ENCODE results near the gene PRDM1.
A peak's percentile ranks its signal among the peaks of the same experiment; 100 is the strongest.

PRDM1 gene

DNA sequence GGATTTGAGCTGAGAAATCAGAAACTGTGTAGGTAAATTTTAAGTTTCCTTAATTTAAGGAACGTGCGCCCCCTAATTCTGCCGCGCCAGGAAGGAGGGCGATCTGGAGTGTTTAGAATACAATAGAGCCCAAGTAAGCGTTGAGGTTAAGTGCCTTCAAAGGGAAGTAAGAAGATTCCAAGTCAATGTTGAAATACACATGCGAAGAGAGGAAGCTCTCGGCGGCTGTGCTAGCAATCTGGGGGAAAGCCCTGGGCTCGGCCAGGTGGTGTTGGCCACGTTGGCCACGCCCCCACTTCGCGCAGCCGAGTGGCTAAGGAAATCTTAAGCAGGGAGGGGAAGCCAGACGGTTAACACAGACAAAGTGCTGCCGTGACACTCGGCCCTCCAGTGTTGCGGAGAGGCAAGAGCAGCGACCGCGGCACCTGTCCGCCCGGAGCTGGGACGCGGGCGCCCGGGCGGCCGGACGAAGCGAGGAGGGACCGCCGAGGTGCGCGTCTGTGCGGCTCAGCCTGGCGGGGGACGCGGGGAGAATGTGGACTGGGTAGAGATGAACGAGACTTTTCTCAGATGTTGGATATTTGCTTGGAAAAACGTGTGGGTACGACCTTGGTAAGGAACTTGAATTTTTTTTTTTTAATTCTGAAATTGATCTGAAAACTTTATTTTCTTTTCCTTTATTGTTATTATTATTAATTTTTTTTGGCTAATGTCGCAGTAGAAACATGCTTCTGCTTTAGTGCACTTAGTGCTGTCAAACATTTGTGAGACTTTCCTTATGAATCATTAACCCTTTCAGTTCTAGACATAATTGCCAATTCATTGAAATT is at the start of gene PRDM1:
PRDM1 (plus strand) TSS at position 353 of the 830 bp plus-strand sequence; CDS start at position 571, 218 bp downstream.
- H3K4me1 ChIP-seq (ENCODE audit: control insufficient read depth, insufficient read depth, low read length), result peaks cover 31% of the 10 kb centered on the region
- no peaks in the 10 kb centered on the region for H3K9me3 ChIP-seq (ENCODE audit: control insufficient read depth, insufficient read depth, low read depth, low read length)
- peaks cover 13% of the 10 kb centered on the region; the same call in 1 of the 2 replicates for H3K27me3 ChIP-seq (ENCODE audit: control insufficient read depth, insufficient read depth, low read length)
- peak within 1 kb of the TSS; percentile 44 for H3K9ac ChIP-seq (ENCODE audit: low read length)
- H3K27ac ChIP-seq (ENCODE audit: low read depth, low read length), result no peak within 1 kb of the TSS; the same call in 1 of the 2 replicates
- H3K4me3 ChIP-seq (ENCODE audit: low read depth, low read length), result peak within 1 kb of the TSS; percentile 71
- H3K36me3 ChIP-seq (ENCODE audit: control insufficient read depth, insufficient read depth, low read length), result no peaks in the 10 kb centered on the region

GRCh38 chr6:106037060-106037459 is 49.1 kb upstream of the PRDM1 start:
- Histone ChIP-seq H3K36me3 (ENCODE audit: control insufficient read depth, insufficient read depth, low read length) (no peaks in the 10 kb centered on the region), H3K9me3 (ENCODE audit: control insufficient read depth, insufficient read depth, low read depth, low read length) (peaks cover 12% of the 10 kb centered on the region; the same call in 1 of the 2 replicates), H3K9ac (ENCODE audit: low read length) (no peak overlapping the region), H3K4me3 (ENCODE audit: low read depth, low read length) (no peak overlapping the region), H3K27me3 (ENCODE audit: control insufficient read depth, insufficient read depth, low read length) (no peaks in the 10 kb centered on the region), H3K27ac (ENCODE audit: low read depth, low read length) (no peak overlapping the region), H3K4me1 (ENCODE audit: control insufficient read depth, insufficient read depth, low read length) (no peaks in the 10 kb centered on the region)

DNA sequence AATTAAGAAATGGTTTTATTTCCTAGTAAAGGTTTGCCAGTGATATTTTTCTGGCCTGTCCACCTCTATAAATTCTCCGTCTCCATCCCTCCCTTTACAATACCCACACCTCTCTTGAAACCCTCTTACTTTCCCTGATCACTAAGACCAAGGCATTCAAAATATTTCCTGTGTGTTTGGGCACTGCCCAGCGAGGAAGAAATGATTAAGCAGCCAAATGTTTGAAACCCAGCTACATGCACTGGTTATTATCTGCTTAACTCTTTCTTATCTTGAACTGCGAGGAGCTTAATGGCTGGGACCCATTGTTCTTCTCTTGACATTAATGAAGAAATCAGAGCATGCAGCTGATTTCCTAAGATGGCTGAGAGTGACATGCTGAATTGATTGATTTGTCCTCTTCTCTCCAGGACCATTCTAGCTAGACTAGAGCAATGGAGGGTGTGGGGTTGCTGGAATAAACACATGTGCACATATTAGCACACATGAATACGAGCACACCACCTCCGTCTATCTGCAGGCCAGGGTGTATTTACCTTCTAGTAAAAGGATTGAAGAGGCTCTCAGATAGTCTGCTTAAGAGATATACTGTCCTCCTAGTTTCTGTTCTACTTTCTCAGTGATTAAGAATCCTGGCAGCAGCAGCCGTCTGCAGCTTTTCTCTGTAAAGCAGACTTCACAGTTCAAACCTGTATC is 46.1 kb upstream of the PRDM1 start:
- no peaks in the 10 kb centered on the region for H3K4me1 ChIP-seq (ENCODE audit: control insufficient read depth, insufficient read depth, low read length)
- no peak overlapping the region for H3K4me3 ChIP-seq (ENCODE audit: low read depth, low read length)
- H3K27ac ChIP-seq (ENCODE audit: low read depth, low read length), result no peak overlapping the region
- H3K36me3 ChIP-seq (ENCODE audit: control insufficient read depth, insufficient read depth, low read length), result no peaks in the 10 kb centered on the region
- H3K9ac ChIP-seq (ENCODE audit: low read length), result no peak overlapping the region
- H3K9me3 ChIP-seq (ENCODE audit: control insufficient read depth, insufficient read depth, low read depth, low read length), result peaks cover 9% of the 10 kb centered on the region; the same call in 1 of the 2 replicates
- H3K27me3 ChIP-seq (ENCODE audit: control insufficient read depth, insufficient read depth, low read length), result no peaks in the 10 kb centered on the region

GRCh38 chr6:106044151-106044550 is 42.0 kb upstream of the PRDM1 start:
- Histone ChIP-seq H3K27me3 (ENCODE audit: control insufficient read depth, insufficient read depth, low read length) (no peaks in the 10 kb centered on the region), H3K4me1 (ENCODE audit: control insufficient read depth, insufficient read depth, low read length) (peaks cover 11% of the 10 kb centered on the region; the same call in 1 of the 2 replicates), H3K4me3 (ENCODE audit: low read depth, low read length) (no peak overlapping the region), H3K9me3 (ENCODE audit: control insufficient read depth, insufficient read depth, low read depth, low read length) (no peaks in the 10 kb centered on the region), H3K9ac (ENCODE audit: low read length) (no peak overlapping the region), H3K36me3 (ENCODE audit: control insufficient read depth, insufficient read depth, low read length) (no peaks in the 10 kb centered on the region), H3K27ac (ENCODE audit: low read depth, low read length) (no peak overlapping the region)

DNA sequence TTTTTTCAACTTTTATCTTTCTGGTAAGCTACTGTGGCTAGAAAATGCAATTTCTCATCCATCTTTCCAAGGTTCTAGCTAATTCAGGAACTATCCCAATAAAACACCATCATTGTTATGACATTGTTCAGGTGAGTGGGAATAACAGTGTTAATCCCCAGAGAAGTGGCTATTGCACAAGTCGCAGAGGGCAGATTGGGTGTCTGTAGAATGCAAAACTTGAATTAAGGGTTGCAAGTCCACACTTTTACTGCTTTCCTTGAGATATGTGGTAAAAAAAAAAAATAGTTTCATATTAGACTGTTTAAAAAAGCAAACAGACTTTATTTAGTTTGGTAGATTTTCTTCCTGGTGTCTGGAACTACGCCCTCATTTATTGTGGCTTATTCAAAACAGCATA is 41.1 kb upstream of the PRDM1 start:
- peaks cover 11% of the 10 kb centered on the region; the same call in 1 of the 2 replicates for H3K4me1 ChIP-seq (ENCODE audit: control insufficient read depth, insufficient read depth, low read length)
- no peak overlapping the region for H3K4me3 ChIP-seq (ENCODE audit: low read depth, low read length)
- H3K9me3 ChIP-seq (ENCODE audit: control insufficient read depth, insufficient read depth, low read depth, low read length), result no peaks in the 10 kb centered on the region
- H3K36me3 ChIP-seq (ENCODE audit: control insufficient read depth, insufficient read depth, low read length), result no peaks in the 10 kb centered on the region
- H3K27ac ChIP-seq (ENCODE audit: low read depth, low read length), result no peak overlapping the region
- no peak overlapping the region for H3K9ac ChIP-seq (ENCODE audit: low read length)
- H3K27me3 ChIP-seq (ENCODE audit: control insufficient read depth, insufficient read depth, low read length), result no peaks in the 10 kb centered on the region; the same call in 1 of the 2 replicates

- Histone ChIP-seq H3K4me3 (ENCODE audit: low read depth, low read length) (no peak overlapping the region), H3K27me3 (ENCODE audit: control insufficient read depth, insufficient read depth, low read length) (no peaks in the 10 kb centered on the region; the same call in 1 of the 2 replicates), H3K9ac (ENCODE audit: low read length) (no peak overlapping the region), H3K27ac (ENCODE audit: low read depth, low read length) (no peak overlapping the region), H3K4me1 (ENCODE audit: control insufficient read depth, insufficient read depth, low read length) (peaks cover 21% of the 10 kb centered on the region), H3K36me3 (ENCODE audit: control insufficient read depth, insufficient read depth, low read length) (no peaks in the 10 kb centered on the region), H3K9me3 (ENCODE audit: control insufficient read depth, insufficient read depth, low read depth, low read length) (no peaks in the 10 kb centered on the region)
Measured at GRCh38 chr6:106046116-106046853, 39.9 kb upstream of the PRDM1 start.

GRCh38 chr6:106046854-106047200 is 39.3 kb upstream of the PRDM1 start:
- H3K36me3 ChIP-seq (ENCODE audit: control insufficient read depth, insufficient read depth, low read length), result no peaks in the 10 kb centered on the region
- no peak overlapping the region for H3K9ac ChIP-seq (ENCODE audit: low read length)
- H3K4me1 ChIP-seq (ENCODE audit: control insufficient read depth, insufficient read depth, low read length), result peaks cover 27% of the 10 kb centered on the region
- no peak overlapping the region for H3K27ac ChIP-seq (ENCODE audit: low read depth, low read length)
- H3K27me3 ChIP-seq (ENCODE audit: control insufficient read depth, insufficient read depth, low read length), result no peaks in the 10 kb centered on the region; the same call in 1 of the 2 replicates
- H3K4me3 ChIP-seq (ENCODE audit: low read depth, low read length), result no peak overlapping the region
- no peaks in the 10 kb centered on the region for H3K9me3 ChIP-seq (ENCODE audit: control insufficient read depth, insufficient read depth, low read depth, low read length)

DNA sequence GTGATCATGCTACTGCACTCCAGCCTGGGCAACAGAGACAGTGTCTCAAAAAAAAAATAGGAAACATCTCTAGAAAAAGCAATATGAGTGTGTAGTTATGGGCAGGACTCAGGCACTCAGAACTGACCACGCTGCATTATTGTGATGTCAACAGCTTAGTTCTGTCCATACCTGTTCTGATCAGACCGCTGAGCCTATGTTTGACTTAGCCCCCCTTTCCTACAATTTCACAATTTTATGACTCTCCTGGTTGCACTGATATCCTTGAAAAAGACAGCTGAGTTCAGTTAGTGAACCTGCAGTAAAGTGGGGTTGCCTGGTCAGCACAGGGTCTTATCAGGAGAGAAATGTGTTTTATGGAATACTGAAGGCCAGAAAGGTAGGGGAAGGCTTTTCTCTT is 37.8 kb upstream of the PRDM1 start:
- H3K9me3 ChIP-seq (ENCODE audit: control insufficient read depth, insufficient read depth, low read depth, low read length), result no peaks in the 10 kb centered on the region

DNA sequence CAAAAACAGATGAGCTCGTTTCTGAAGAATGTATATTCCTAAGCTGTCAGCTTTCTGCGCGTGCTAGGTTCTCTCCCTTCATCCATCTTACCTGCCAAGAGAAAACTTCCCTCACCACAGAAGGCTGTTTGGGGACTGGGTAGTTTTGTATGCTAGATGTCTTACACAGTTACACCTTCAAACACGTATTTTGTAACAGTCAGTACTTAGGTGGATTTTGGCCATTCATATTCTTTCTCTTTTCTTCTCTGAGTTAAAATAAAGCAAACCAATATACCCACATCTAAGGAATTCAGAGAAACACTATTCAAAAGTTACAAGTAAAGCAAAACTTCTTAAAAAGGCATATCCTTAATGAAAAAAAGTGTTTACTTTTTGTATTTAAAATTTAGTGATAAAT is 35.6 kb upstream of the PRDM1 start:
- Histone ChIP-seq H3K27ac (ENCODE audit: low read depth, low read length) (no peak overlapping the region), H3K4me3 (ENCODE audit: low read depth, low read length) (no peak overlapping the region), H3K36me3 (ENCODE audit: control insufficient read depth, insufficient read depth, low read length) (no peaks in the 10 kb centered on the region), H3K4me1 (ENCODE audit: control insufficient read depth, insufficient read depth, low read length) (peaks cover 30% of the 10 kb centered on the region), H3K9ac (ENCODE audit: low read length) (no peak overlapping the region), H3K9me3 (ENCODE audit: control insufficient read depth, insufficient read depth, low read depth, low read length) (no peaks in the 10 kb centered on the region), H3K27me3 (ENCODE audit: control insufficient read depth, insufficient read depth, low read length) (no peaks in the 10 kb centered on the region; the same call in 1 of the 2 replicates)

More for the DNA sequence above, 37.8 kb upstream of the PRDM1 start:
- H3K9ac ChIP-seq (ENCODE audit: low read length), result no peak overlapping the region
- no peaks in the 10 kb centered on the region for H3K36me3 ChIP-seq (ENCODE audit: control insufficient read depth, insufficient read depth, low read length)
- H3K27me3 ChIP-seq (ENCODE audit: control insufficient read depth, insufficient read depth, low read length), result no peaks in the 10 kb centered on the region; the same call in 1 of the 2 replicates
- H3K4me1 ChIP-seq (ENCODE audit: control insufficient read depth, insufficient read depth, low read length), result peaks cover 29% of the 10 kb centered on the region
- no peak overlapping the region for H3K27ac ChIP-seq (ENCODE audit: low read depth, low read length)
- no peak overlapping the region for H3K4me3 ChIP-seq (ENCODE audit: low read depth, low read length)

DNA sequence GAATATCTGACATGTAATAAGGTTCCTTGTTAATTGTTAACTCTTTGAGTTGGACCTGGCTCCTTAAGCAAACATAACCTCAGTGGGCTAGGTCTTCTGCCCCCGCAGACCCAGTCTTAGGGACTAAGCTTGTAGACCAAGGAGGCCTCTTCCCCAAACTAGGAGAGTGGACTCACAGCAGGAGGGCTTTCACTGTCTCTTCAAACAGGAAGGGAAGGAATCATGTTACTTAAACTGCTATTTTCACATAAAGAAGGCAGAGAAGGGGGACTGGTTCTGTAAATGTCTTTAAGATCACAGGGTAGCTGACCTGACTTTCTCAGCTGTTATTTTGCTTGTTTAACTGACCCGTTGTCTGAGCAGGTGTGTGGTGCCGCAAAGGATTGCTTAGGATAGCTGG is 34.9 kb upstream of the PRDM1 start:
- no peaks in the 10 kb centered on the region; the same call in 1 of the 2 replicates for H3K27me3 ChIP-seq (ENCODE audit: control insufficient read depth, insufficient read depth, low read length)
- H3K9me3 ChIP-seq (ENCODE audit: control insufficient read depth, insufficient read depth, low read depth, low read length), result no peaks in the 10 kb centered on the region
- no peak overlapping the region for H3K27ac ChIP-seq (ENCODE audit: low read depth, low read length)

More for the DNA sequence above, 34.9 kb upstream of the PRDM1 start:
- no peaks in the 10 kb centered on the region for H3K36me3 ChIP-seq (ENCODE audit: control insufficient read depth, insufficient read depth, low read length)
- H3K4me1 ChIP-seq (ENCODE audit: control insufficient read depth, insufficient read depth, low read length), result peaks cover 34% of the 10 kb centered on the region
- H3K4me3 ChIP-seq (ENCODE audit: low read depth, low read length), result peak overlapping the region; percentile 17; the same call in 1 of the 2 replicates
- H3K9ac ChIP-seq (ENCODE audit: low read length), result peak overlapping the region; percentile 5

Data from HUES6 (cell line).